Tibial nerve (tissue), 4 donors: ENCODE results near the gene SALL3. TPM values are rescaled to one million over a fixed set of nuclear protein-coding genes. Genes with fewer than 3 reads are reported as not detected.

ENCODE experiments used
- DNase-seq, 2 donors: peaks; one replicate each; pipeline ENCODE4 v3.0.0-alpha.2; 2019; ENCODE audit warnings: low spot score in 2 of 2
- H3K27ac ChIP-seq, 4 donors: fragments of 200-600 bp; sonication (generic) in 3 of 4; one replicate each; pipeline ENCODE4 v1.5.1; 2017 to 2019; ENCODE audit warnings: mild to moderate bottlenecking in 1 of 4
- H3K27me3 ChIP-seq, 2 donors: fragments of 200-600 bp; sonication (generic) in 1 of 2; one replicate each; pipeline versions ENCODE4 v1.5.1 to v1.6.0; 2017 to 2019
- H3K36me3 ChIP-seq, 3 donors: fragments of 200-600 bp; sonication (generic); one replicate each; pipeline ENCODE4 v1.5.1; 2018 to 2019
- H3K4me1 ChIP-seq, 4 donors: fragments of 200-600 bp; sonication (generic) in 3 of 4; one replicate each; pipeline ENCODE4 v1.5.1; 2017 to 2019
- H3K4me3 ChIP-seq, 4 donors: fragments of 200-600 bp; sonication (generic) in 3 of 4; one replicate each; pipeline ENCODE4 v1.5.1; 2017 to 2019; ENCODE audit warnings: mild to moderate bottlenecking in 1 of 4, moderate library complexity in 1 of 4
- H3K9me3 ChIP-seq, 4 donors: fragments of 200-600 bp; sonication (generic) in 3 of 4; one replicate each; pipeline ENCODE4 v1.5.1; 2017 to 2019
- CTCF ChIP-seq, 5 experiments: fragments of 200-600 bp in 3 of 5; fragments of 450-650 bp in 2 of 5; sonication (generic) in 3 of 5; IDR thresholded peaks; one replicate each; pipeline ENCODE4 v1.5.1; 2016 to 2019; ENCODE audit warnings: antibody characterized with exemption in 5 of 5, mild to moderate bottlenecking in 3 of 5, moderate library complexity in 2 of 5
- EP300 ChIP-seq, 2 donors: sonication (generic); formaldehyde crosslinking; IDR thresholded peaks; one replicate each; pipeline ENCODE4 v1.6.1; 2017; ENCODE audit warnings: antibody characterized with exemption in 2 of 2, mild to moderate bottlenecking in 1 of 2
- POLR2A ChIP-seq, 2 donors: fragments of 450-650 bp; IDR thresholded peaks; one replicate each; pipeline ENCODE4 v1.6.1; 2017; ENCODE audit warnings: antibody characterized with exemption in 2 of 2, mild to moderate bottlenecking in 2 of 2, moderate library complexity in 2 of 2
- WGBS, 2 donors: methylation state at CpG; one replicate each; pipeline ENCODE4 v1.1.5; 2018; 5-methylcytosine and 5-hydroxymethylcytosine counted together
- total RNA-seq, 4 donors: library from RNA; depleted of rRNA; stranded (reverse); fragments of >200 nt; gene quantifications; one replicate each; pipeline ENCODE4 v1.1.0, GENCODE V29; 2016

The SALL3 gene
- total RNA-seq, 4 donors from 2014 or later: not detected

GRCh38 chr18:78980279-78980771 is 707 bp downstream of the SALL3 start:
- Histone ChIP-seq H3K9me3 (no peaks in the 10 kb centered on the region), H3K27ac (no peak overlapping the region), H3K4me3 (peak overlapping the region in 1 of 4 donors; percentile 31), H3K27me3 (peaks cover 0 to 85% of the 10 kb centered on the region in 2 donors), H3K36me3 (no peaks in the 10 kb centered on the region), H3K4me1 (peaks cover 0 to 43% (median 2%) of the 10 kb centered on the region in 4 donors)
- 0 to 2% methylated on average over 14 to 43 of the region's 71 CpGs for WGBS, 2 donors
- DNase-seq: no peak
- TF ChIP-seq POLR2A (IDR thresholded peaks at IDR 0.05) (no peak), CTCF (IDR thresholded peaks at IDR 0.05) (no peak), EP300 (IDR thresholded peaks at IDR 0.05) (no peak)

DNA sequence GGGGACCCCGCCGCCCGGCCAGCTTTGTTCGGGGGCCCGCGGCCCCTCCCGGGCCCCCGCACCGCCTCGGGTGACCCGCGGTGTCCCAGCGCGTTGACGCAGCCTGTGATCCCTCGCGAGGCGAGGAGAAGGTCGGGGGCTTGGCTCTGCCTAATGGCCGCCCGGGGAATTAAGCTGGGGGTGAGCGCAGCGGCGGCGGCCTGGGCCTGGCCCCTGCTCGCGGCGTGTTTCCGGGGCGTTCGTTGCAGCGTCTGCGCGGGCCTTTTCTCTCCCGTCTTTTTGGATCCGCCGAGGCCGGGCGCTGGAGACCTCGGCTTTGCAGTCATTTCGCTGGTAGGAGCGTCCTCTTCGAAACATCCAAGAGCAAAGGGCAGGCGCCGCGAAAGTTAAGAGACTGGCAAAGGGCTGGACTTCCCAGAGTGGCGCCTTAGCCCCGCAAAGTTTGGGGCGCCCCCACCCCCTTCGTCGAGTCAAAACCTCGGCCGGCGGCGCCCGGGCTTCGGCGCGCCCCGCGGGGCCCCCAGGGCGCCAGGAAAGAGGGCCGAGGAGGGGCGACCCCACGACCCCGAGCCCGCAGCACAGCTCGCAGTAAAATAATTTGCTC is 1.3 kb downstream of the SALL3 start:
- H3K27ac ChIP-seq: no peak overlapping the region
- H3K4me1 ChIP-seq: peaks cover 0 to 49% (median 2%) of the 10 kb centered on the region in 4 donors
- WGBS, 2 donors: 1 to 2% methylated on average over 32 to 39 of the region's 68 CpGs
- no peak for DNase-seq
- TF ChIP-seq POLR2A (IDR thresholded peaks at IDR 0.05) (no peak), CTCF (IDR thresholded peaks at IDR 0.05) (no peak), EP300 (IDR thresholded peaks at IDR 0.05) (no peak)
- no peaks in the 10 kb centered on the region for H3K9me3 ChIP-seq
- H3K36me3 ChIP-seq: no peaks in the 10 kb centered on the region
- peak overlapping the region in 1 of 4 donors; percentile 31 for H3K4me3 ChIP-seq
- peaks cover 0 to 85% of the 10 kb centered on the region in 2 donors for H3K27me3 ChIP-seq

- no peak for DNase-seq
- Histone ChIP-seq H3K9me3 (no peaks in the 10 kb centered on the region), H3K4me3 (peak overlapping the region in 1 of 4 donors; percentile 31), H3K27me3 (peaks cover 0 to 85% of the 10 kb centered on the region in 2 donors), H3K36me3 (no peaks in the 10 kb centered on the region), H3K4me1 (peaks cover 0 to 54% (median 2%) of the 10 kb centered on the region in 4 donors), H3K27ac (no peak overlapping the region)
- WGBS, 2 donors: 11 to 15% methylated on average over 13 of the region's 13 CpGs
- TF ChIP-seq EP300 (IDR thresholded peaks at IDR 0.05) (no peak), POLR2A (IDR thresholded peaks at IDR 0.05) (no peak), CTCF (IDR thresholded peaks at IDR 0.05) (no peak)
These were observed 1.8 kb downstream of the SALL3 start for GRCh38 chr18:78981394-78981831.

- Histone ChIP-seq H3K27me3 (peaks cover 0 to 85% of the 10 kb centered on the region in 2 donors), H3K9me3 (no peaks in the 10 kb centered on the region)
These were observed 2.5 kb downstream of the SALL3 start for GRCh38 chr18:78981989-78982620.

More at GRCh38 chr18:78981989-78982620, 2.5 kb downstream of the SALL3 start:
- no peak overlapping the region for H3K27ac ChIP-seq
- TF ChIP-seq POLR2A (IDR thresholded peaks at IDR 0.05) (no peak), EP300 (IDR thresholded peaks at IDR 0.05) (no peak), CTCF (IDR thresholded peaks at IDR 0.05) (no peak)
- DNase-seq: no peak
- H3K36me3 ChIP-seq: no peaks in the 10 kb centered on the region
- H3K4me1 ChIP-seq: peaks cover 0 to 54% (median 2%) of the 10 kb centered on the region in 4 donors
- 9 to 13% methylated on average over 14 of the region's 14 CpGs for WGBS, 2 donors
- no peak overlapping the region for H3K4me3 ChIP-seq
